WI38 (cell line): ENCODE results near the gene LHPP.

Experiments used
- H3K4me3 ChIP-seq: 2 replicates; pipeline ENCODE4 v1.5.1; 2011; ENCODE audit warnings: low read depth, mild to moderate bottlenecking, control low read depth, low read length
- TF ChIP-seq, protein P1 (sequence below): IDR thresholded peaks from 2 replicates; pipeline ENCODE4 v1.5.1; 2012; ENCODE audit warnings: low read depth, mild to moderate bottlenecking, control low read depth, low read length

Gene LHPP

GRCh38 chr10:124534826-124535601 is 73.4 kb downstream of the LHPP start:
- H3K4me3 ChIP-seq = no peak overlapping the region
- TF ChIP-seq, protein P1, sequence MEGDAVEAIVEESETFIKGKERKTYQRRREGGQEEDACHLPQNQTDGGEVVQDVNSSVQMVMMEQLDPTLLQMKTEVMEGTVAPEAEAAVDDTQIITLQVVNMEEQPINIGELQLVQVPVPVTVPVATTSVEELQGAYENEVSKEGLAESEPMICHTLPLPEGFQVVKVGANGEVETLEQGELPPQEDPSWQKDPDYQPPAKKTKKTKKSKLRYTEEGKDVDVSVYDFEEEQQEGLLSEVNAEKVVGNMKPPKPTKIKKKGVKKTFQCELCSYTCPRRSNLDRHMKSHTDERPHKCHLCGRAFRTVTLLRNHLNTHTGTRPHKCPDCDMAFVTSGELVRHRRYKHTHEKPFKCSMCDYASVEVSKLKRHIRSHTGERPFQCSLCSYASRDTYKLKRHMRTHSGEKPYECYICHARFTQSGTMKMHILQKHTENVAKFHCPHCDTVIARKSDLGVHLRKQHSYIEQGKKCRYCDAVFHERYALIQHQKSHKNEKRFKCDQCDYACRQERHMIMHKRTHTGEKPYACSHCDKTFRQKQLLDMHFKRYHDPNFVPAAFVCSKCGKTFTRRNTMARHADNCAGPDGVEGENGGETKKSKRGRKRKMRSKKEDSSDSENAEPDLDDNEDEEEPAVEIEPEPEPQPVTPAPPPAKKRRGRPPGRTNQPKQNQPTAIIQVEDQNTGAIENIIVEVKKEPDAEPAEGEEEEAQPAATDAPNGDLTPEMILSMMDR = no peak

DNA sequence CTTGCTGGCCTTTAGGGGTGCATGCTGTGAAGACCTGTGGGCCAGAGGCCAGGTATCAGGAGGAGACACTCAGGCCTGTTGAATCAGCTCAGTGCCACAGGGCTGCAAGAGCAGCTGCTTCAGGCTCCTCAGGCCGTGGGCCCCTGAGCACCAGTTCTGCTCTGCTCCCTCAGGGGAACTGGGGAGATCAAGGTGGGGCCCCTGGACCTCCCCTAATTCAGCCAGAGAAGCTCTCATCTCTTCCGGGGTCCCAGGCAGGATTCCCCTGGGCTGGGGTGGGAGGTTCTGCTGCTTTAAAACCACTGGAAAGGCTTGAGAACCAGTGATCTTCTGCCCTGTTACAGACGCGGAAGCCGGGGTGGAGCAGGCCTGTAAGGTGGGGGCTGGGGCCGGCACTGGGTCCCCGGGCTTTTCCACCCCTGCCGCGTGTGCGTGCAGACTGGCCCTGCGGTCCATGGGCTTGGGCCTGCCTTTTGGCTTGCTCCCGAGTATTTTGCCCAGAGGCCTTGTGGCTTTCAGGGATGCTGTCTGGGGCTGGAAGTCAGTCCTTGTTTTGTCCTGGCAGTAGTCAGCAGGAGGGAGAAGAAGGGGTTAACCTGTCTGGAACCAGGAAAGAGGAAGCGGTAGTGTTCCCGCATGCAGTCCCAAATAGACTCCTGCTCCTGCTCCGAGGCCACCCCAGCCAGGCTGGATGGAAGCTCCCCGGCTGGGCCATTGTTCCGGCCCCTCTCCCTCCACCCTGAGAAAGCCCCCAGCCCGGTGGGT is 74.3 kb downstream of the LHPP start:
- TF ChIP-seq, protein P1 = no peak
- no peak overlapping the region for H3K4me3 ChIP-seq

GRCh38 chr10:124536496-124537050 is 75.0 kb downstream of the LHPP start:
- no peak overlapping the region for H3K4me3 ChIP-seq
- TF ChIP-seq, protein P1 = no peak

DNA sequence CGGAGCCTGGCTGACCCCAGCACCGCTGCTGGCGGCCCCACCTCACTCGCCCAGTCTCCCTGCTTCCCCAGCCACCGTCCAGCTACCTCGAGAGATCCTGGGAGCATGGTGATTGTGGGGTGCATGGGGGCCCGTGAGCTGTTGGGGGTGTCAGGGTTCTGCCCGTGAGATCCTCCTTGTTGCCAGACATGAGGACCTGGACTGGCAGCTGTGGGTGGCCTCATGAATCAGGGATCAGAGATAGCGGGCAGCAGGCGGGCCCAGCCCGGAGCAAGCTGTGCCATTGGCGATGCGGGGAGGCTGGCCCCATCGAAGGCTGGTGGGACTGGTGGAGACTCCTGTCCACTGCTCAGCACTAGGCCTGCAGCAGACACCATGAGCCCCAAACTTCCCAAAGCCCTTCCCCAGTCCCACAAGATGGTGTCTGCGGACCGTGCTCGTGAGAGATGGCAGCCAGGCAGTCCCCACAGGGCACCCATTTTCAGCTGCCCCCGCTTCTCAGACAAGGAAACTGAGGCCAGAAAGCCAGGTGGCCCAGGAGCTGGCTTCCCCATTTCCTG is 75.6 kb downstream of the LHPP start:
- TF ChIP-seq, protein P1 = no peak
- H3K4me3 ChIP-seq = no peak overlapping the region

GRCh38 chr10:124537891-124538290 is 76.3 kb downstream of the LHPP start:
- TF ChIP-seq, protein P1 = no peak
- no peak overlapping the region for H3K4me3 ChIP-seq

- TF ChIP-seq, protein P1 = no peak
- H3K4me3 ChIP-seq = no peak overlapping the region
These were observed 77.1 kb downstream of the LHPP start for GRCh38 chr10:124538706-124539105.
